DMS53 treated with DMSO at 0.1 percent for 48 hours (cell line): ENCODE data around the gene MOB2.

Source experiments
- DNase-seq: peaks from one replicate; lab custom pipeline; 2025; ENCODE audit not compliant: unreplicated experiment; lab: John Stamatoyannopoulos, UW

Gene MOB2

GRCh38 chr11:1458340-1459218, 28.0 kb downstream of the MOB2 start:
- peak; percentile 83 for DNase-seq

- DNase-seq: no peak
Measured at GRCh38 chr11:1457856-1458255, 28.7 kb downstream of the MOB2 start.

GRCh38 chr11:1457326-1457680, 29.3 kb downstream of the MOB2 start:
- DNase-seq: no peak

GRCh38 chr11:1456596-1457325, 29.8 kb downstream of the MOB2 start:
- DNase-seq: no peak

GRCh38 chr11:1456176-1456575, 30.4 kb downstream of the MOB2 start:
- no peak for DNase-seq

GRCh38 chr11:1455763-1456060, 30.9 kb downstream of the MOB2 start:
- no peak for DNase-seq

GRCh38 chr11:1455032-1455762, 31.4 kb downstream of the MOB2 start:
- DNase-seq: no peak

GRCh38 chr11:1454576-1454975, 32.0 kb downstream of the MOB2 start:
- no peak for DNase-seq

- DNase-seq: peak; percentile 80
Measured at GRCh38 chr11:1453611-1454034, 33.0 kb downstream of the MOB2 start.

- DNase-seq: no peak
Measured at GRCh38 chr11:1452744-1453143, 33.8 kb downstream of the MOB2 start.

- no peak for DNase-seq
Measured at GRCh38 chr11:1451781-1452470, 34.7 kb downstream of the MOB2 start.

GRCh38 chr11:1450949-1451710, 35.4 kb downstream of the MOB2 start:
- no peak for DNase-seq

GRCh38 chr11:1450344-1450875, 36.2 kb downstream of the MOB2 start:
- no peak for DNase-seq

GRCh38 chr11:1449490-1450243, 36.9 kb downstream of the MOB2 start:
- DNase-seq: no peak

GRCh38 chr11:1448882-1449281, 37.7 kb downstream of the MOB2 start:
- no peak for DNase-seq

GRCh38 chr11:1447845-1448825, 38.4 kb downstream of the MOB2 start:
- no peak for DNase-seq

GRCh38 chr11:1446623-1447022, 40.0 kb downstream of the MOB2 start:
- DNase-seq: no peak

GRCh38 chr11:1445741-1446445, 40.7 kb downstream of the MOB2 start:
- DNase-seq: no peak
